Measurements from ENCODE around the gene SLC25A12.
"Not testable (repeated sequence)": the region's sequence is repeated elsewhere in the genome, so short reads cannot be mapped to it uniquely, and the experiment has no call there.

GRCh38 chr2:171899623-171900282 lies 5.7 kb upstream of the SLC25A12 start:
- TF ChIP-seq, protein P1, sequence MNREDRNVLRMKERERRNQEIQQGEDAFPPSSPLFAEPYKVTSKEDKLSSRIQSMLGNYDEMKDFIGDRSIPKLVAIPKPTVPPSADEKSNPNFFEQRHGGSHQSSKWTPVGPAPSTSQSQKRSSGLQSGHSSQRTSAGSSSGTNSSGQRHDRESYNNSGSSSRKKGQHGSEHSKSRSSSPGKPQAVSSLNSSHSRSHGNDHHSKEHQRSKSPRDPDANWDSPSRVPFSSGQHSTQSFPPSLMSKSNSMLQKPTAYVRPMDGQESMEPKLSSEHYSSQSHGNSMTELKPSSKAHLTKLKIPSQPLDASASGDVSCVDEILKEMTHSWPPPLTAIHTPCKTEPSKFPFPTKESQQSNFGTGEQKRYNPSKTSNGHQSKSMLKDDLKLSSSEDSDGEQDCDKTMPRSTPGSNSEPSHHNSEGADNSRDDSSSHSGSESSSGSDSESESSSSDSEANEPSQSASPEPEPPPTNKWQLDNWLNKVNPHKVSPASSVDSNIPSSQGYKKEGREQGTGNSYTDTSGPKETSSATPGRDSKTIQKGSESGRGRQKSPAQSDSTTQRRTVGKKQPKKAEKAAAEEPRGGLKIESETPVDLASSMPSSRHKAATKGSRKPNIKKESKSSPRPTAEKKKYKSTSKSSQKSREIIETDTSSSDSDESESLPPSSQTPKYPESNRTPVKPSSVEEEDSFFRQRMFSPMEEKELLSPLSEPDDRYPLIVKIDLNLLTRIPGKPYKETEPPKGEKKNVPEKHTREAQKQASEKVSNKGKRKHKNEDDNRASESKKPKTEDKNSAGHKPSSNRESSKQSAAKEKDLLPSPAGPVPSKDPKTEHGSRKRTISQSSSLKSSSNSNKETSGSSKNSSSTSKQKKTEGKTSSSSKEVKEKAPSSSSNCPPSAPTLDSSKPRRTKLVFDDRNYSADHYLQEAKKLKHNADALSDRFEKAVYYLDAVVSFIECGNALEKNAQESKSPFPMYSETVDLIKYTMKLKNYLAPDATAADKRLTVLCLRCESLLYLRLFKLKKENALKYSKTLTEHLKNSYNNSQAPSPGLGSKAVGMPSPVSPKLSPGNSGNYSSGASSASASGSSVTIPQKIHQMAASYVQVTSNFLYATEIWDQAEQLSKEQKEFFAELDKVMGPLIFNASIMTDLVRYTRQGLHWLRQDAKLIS (CRISPR knock-in tag; IDR thresholded peaks at IDR 0.05): not testable (repeated sequence)
- TF ChIP-seq, protein P2, sequence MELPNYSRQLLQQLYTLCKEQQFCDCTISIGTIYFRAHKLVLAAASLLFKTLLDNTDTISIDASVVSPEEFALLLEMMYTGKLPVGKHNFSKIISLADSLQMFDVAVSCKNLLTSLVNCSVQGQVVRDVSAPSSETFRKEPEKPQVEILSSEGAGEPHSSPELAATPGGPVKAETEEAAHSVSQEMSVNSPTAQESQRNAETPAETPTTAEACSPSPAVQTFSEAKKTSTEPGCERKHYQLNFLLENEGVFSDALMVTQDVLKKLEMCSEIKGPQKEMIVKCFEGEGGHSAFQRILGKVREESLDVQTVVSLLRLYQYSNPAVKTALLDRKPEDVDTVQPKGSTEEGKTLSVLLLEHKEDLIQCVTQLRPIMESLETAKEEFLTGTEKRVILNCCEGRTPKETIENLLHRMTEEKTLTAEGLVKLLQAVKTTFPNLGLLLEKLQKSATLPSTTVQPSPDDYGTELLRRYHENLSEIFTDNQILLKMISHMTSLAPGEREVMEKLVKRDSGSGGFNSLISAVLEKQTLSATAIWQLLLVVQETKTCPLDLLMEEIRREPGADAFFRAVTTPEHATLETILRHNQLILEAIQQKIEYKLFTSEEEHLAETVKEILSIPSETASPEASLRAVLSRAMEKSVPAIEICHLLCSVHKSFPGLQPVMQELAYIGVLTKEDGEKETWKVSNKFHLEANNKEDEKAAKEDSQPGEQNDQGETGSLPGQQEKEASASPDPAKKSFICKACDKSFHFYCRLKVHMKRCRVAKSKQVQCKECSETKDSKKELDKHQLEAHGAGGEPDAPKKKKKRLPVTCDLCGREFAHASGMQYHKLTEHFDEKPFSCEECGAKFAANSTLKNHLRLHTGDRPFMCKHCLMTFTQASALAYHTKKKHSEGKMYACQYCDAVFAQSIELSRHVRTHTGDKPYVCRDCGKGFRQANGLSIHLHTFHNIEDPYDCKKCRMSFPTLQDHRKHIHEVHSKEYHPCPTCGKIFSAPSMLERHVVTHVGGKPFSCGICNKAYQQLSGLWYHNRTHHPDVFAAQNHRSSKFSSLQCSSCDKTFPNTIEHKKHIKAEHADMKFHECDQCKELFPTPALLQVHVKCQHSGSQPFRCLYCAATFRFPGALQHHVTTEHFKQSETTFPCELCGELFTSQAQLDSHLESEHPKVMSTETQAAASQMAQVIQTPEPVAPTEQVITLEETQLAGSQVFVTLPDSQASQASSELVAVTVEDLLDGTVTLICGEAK (IDR thresholded peaks at IDR 0.05): not testable (repeated sequence)
- TF ChIP-seq, protein P2 (CRISPR knock-in tag; IDR thresholded peaks at IDR 0.05): not testable (repeated sequence)
- TF ChIP-seq CTCF (CRISPR knock-in tag; IDR thresholded peaks at IDR 0.05); MAFK (conservative IDR thresholded peaks at IDR 0.05 in 1 of 2, IDR thresholded peaks at IDR 0.05 in 1 of 2; ENCODE audit: low read length in 2 of 2); POLR2AphosphoS5 (IDR thresholded peaks at IDR 0.05; ENCODE audit: low read depth, low read length); NR2C2 (CRISPR knock-in tag; IDR thresholded peaks at IDR 0.05; ENCODE audit: borderline replicate concordance); ZKSCAN5 (CRISPR knock-in tag; IDR thresholded peaks at IDR 0.05): not testable (repeated sequence)
